HepG2 (cell line): Measurements from ENCODE around the gene WDR27. TPM values are rescaled to one million over a fixed set of nuclear protein-coding genes. Genes with fewer than 3 reads are reported as not detected.

Source experiments
- AKAP8 ChIP-seq: sonication (generic); formaldehyde crosslinking; IDR thresholded peaks from 2 replicates; pipeline ENCODE4 v1.5.1; 2020; ENCODE audit warnings: mild to moderate bottlenecking, missing genetic modification reagents
- ARID2 ChIP-seq: sonication (generic); formaldehyde crosslinking; IDR thresholded peaks from 2 replicates; pipeline ENCODE4 v1.8.1; 2022; ENCODE audit warnings: mild to moderate bottlenecking, missing genetic modification reagents, borderline replicate concordance
- CHD2 ChIP-seq: IDR thresholded peaks from 2 replicates; pipeline ENCODE4 v1.6.1; 2011; ENCODE audit warnings: low read depth, low read length, improper control_type of control experiment
- GFI1 ChIP-seq: sonication (generic); formaldehyde crosslinking; IDR thresholded peaks from 2 replicates; pipeline ENCODE4 v1.5.0; 2020; ENCODE audit warnings: missing genetic modification reagents, mild to moderate bottlenecking, borderline replicate concordance
- HHEX ChIP-seq: IDR thresholded peaks from 2 replicates; pipeline ENCODE4 v1.6.1; 2016; ENCODE audit warnings: control low read depth
- NFKB2 ChIP-seq: sonication (generic); formaldehyde crosslinking; IDR thresholded peaks from 2 replicates; pipeline ENCODE4 v1.4.0; 2020; ENCODE audit warnings: missing genetic modification reagents, borderline replicate concordance
- NKX3-1 ChIP-seq: sonication (generic); formaldehyde crosslinking; IDR thresholded peaks from 2 replicates; pipeline ENCODE4 v1.5.0; 2020; ENCODE audit warnings: missing genetic modification reagents
- RFX3 ChIP-seq: IDR thresholded peaks from 2 replicates; pipeline ENCODE4 v1.6.1; 2016; ENCODE audit warnings: missing biosample characterization, missing genetic modification reagents
- STAT5B ChIP-seq: sonication (generic); formaldehyde crosslinking; IDR thresholded peaks from 2 replicates; pipeline ENCODE4 v1.4.0; 2020; ENCODE audit warnings: missing genetic modification reagents
- ZNF263 ChIP-seq: sonication (generic); formaldehyde crosslinking; IDR thresholded peaks from 2 replicates; pipeline ENCODE4 v1.4.0; 2020; ENCODE audit warnings: missing genetic modification reagents
- ZNF296 ChIP-seq: sonication (generic); formaldehyde crosslinking; conservative IDR thresholded peaks from 2 replicates; pipeline ENCODE4 v1.5.0; 2020; ENCODE audit warnings: mild to moderate bottlenecking, missing genetic modification reagents
- ZNF446 ChIP-seq: sonication (generic); formaldehyde crosslinking; IDR thresholded peaks from 2 replicates; pipeline ENCODE4 v1.5.0; 2020; ENCODE audit warnings: mild to moderate bottlenecking, missing genetic modification reagents
- ZNF672 ChIP-seq: sonication (generic); formaldehyde crosslinking; IDR thresholded peaks from 2 replicates; pipeline ENCODE4 v1.8.1; 2022; ENCODE audit warnings: missing genetic modification reagents
- ZSCAN9 ChIP-seq: IDR thresholded peaks from 2 replicates; pipeline ENCODE4 v1.6.1; 2016; ENCODE audit warnings: borderline replicate concordance
- polyA plus RNA-seq, 8 experiments: library from polyadenylated mRNA; depleted of rRNA in 3 of 8; stranded (reverse) in 7 of 8; unstranded in 1 of 8; fragments of >200 nt; fragmentation: Illumina TruSeq in 4 of 8; extraction: Trizol in 4 of 8; gene quantifications; 2 replicates each; pipeline versions ENCODE4 v1.2.1 to v1.2.3, GENCODE V29; 2011 to 2016; ENCODE audit warnings: low read depth in 4 of 8, missing spikeins in 1 of 8, mixed read lengths in 1 of 8; ENCODE audit not compliant: insufficient read depth in 1 of 8
- total RNA-seq, 5 experiments: library from RNA; depleted of rRNA; stranded (reverse); fragments of >200 nt; fragmentation: Illumina TruSeq; extraction: Trizol; gene quantifications; 2 replicates each; pipeline ENCODE4 v1.2.3, GENCODE V29; 2016; ENCODE audit warnings: low read depth in 1 of 5
- TF ChIP-seq, protein P1 (sequence below): sonication (generic); formaldehyde crosslinking; IDR thresholded peaks from one replicate; pipeline ENCODE4 v1.5.1; 2020; ENCODE audit warnings: mild to moderate bottlenecking, missing genetic modification reagents; ENCODE audit errors: not compliant biosample characterization
- TF ChIP-seq, protein P2 (sequence below): sonication (generic); formaldehyde crosslinking; IDR thresholded peaks from 2 replicates; pipeline ENCODE4 v1.4.0; 2020; ENCODE audit warnings: mild to moderate bottlenecking, missing genetic modification reagents, borderline replicate concordance

The WDR27 gene
- total and polyA plus RNA-seq, 2 of the 13 experiments (the other 11 are each of a cell fraction or from before 2014, with no cell fraction given): 34.1 to 80.3 TPM

DNA sequence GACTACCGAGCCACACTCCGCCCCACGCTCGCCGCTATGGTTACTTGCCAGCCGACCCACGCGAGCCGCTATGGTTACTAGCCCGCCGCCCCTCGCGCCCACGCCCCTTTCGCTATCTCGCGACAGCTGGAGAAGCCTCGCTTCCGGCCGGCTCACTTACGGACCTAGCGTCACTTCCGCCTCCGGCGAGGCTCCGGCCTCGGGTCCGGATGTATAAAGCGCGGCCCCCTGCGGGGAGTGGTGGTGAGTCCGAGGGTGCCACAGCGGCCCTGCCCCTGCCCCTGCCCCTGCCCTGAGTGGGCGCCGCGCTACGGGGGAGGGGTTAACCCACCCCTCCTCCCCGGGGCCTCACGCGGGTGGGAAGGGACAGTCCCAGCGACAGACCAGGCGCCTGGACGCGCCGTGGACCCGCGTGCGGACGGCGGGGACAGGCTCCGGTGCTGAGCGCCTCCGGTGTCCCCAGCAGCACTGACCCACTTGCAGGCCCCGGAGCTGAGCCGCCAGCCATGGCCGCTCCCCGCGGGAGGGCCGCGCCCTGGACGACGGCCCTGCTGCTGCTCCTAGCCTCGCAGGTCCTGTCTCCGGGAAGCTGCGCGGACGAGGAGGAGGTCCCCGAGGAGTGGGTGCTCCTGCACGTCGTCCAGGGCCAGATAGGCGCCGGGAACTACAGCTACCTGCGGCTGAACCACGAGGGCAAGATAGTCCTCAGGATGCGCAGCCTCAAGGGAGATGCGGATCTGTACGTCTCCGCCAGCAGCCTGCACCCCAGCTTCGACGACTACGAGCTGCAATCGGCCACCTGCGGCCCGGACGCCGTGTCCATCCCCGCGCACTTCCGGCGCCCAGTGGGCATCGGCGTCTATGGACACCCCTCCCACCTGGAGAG is at the start of gene WDR27, which contains the start of gene C6orf120 (continued):
- TF ChIP-seq STAT5B (CRISPR knock-in tag) (peak; percentile 55; the same call in 1 of the 2 replicates), GFI1 (CRISPR knock-in tag) (0 out of 2 replicates have a peak, but pooled peaks have one; percentile 14), CHD2 (peak; percentile 100), RFX3 (CRISPR knock-in tag) (peak; percentile 71), NFKB2 (CRISPR knock-in tag) (peak; percentile 79; the same call in 1 of the 2 replicates), ZNF296 (CRISPR knock-in tag) (peak; percentile 43; the same call in 1 of the 2 replicates), ZNF446 (CRISPR knock-in tag) (0 out of 2 replicates have a peak, but pooled peaks have one; percentile 26), ZNF263 (CRISPR knock-in tag) (no peak; the same call in 1 of the 2 replicates), HHEX (CRISPR knock-in tag) (no peak), AKAP8 (peak; percentile 95), ZSCAN9 (CRISPR knock-in tag) (peak; percentile 63; the same call in 1 of the 2 replicates), NKX3-1 (peak; percentile 58; the same call in 1 of the 2 replicates), ZNF672 (CRISPR knock-in tag) (peak; percentile 95), ARID2 (CRISPR knock-in tag) (peak; percentile 93)
- TF ChIP-seq, protein P1, sequence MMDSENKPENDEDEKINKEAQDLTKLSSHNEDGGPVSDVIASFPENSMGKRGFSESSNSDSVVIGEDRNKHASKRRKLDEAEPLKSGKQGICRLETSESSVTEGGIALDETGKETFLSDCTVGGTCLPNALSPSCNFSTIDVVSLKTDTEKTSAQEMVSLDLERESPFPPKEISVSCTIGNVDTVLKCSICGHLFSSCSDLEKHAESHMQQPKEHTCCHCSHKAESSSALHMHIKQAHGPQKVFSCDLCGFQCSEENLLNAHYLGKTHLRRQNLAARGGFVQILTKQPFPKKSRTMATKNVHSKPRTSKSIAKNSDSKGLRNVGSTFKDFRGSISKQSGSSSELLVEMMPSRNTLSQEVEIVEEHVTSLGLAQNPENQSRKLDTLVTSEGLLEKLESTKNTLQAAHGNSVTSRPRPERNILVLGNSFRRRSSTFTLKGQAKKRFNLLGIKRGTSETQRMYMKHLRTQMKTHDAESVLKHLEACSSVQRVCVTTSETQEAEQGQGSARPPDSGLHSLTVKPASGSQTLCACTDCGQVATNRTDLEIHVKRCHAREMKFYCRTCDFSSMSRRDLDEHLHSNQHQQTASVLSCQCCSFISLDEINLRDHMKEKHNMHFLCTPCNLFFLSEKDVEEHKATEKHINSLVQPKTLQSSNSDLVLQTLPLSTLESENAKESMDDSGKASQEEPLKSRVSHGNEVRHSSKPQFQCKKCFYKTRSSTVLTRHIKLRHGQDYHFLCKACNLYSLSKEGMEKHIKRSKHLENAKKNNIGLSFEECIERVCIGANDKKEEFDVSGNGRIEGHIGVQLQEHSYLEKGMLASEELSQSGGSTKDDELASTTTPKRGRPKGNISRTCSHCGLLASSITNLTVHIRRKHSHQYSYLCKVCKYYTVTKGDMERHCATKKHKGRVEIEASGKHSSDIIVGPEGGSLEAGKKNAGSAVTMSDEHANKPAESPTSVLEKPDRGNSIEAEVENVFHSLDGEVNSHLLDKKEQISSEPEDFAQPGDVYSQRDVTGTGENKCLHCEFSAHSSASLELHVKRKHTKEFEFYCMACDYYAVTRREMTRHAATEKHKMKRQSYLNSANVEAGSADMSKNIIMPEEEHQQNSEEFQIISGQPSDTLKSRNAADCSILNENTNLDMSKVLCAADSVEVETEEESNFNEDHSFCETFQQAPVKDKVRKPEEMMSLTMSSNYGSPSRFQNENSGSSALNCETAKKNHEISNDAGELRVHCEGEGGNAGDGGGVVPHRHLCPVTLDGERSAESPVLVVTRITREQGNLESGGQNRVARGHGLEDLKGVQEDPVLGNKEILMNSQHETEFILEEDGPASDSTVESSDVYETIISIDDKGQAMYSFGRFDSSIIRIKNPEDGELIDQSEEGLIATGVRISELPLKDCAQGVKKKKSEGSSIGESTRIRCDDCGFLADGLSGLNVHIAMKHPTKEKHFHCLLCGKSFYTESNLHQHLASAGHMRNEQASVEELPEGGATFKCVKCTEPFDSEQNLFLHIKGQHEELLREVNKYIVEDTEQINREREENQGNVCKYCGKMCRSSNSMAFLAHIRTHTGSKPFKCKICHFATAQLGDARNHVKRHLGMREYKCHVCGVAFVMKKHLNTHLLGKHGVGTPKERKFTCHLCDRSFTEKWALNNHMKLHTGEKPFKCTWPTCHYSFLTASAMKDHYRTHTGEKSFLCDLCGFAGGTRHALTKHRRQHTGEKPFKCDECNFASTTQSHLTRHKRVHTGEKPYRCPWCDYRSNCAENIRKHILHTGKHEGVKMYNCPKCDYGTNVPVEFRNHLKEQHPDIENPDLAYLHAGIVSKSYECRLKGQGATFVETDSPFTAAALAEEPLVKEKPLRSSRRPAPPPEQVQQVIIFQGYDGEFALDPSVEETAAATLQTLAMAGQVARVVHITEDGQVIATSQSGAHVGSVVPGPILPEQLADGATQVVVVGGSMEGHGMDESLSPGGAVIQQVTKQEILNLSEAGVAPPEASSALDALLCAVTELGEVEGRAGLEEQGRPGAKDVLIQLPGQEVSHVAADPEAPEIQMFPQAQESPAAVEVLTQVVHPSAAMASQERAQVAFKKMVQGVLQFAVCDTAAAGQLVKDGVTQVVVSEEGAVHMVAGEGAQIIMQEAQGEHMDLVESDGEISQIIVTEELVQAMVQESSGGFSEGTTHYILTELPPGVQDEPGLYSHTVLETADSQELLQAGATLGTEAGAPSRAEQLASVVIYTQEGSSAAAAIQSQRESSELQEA (CRISPR knock-in tag): peak; percentile 94
- TF ChIP-seq, protein P2, sequence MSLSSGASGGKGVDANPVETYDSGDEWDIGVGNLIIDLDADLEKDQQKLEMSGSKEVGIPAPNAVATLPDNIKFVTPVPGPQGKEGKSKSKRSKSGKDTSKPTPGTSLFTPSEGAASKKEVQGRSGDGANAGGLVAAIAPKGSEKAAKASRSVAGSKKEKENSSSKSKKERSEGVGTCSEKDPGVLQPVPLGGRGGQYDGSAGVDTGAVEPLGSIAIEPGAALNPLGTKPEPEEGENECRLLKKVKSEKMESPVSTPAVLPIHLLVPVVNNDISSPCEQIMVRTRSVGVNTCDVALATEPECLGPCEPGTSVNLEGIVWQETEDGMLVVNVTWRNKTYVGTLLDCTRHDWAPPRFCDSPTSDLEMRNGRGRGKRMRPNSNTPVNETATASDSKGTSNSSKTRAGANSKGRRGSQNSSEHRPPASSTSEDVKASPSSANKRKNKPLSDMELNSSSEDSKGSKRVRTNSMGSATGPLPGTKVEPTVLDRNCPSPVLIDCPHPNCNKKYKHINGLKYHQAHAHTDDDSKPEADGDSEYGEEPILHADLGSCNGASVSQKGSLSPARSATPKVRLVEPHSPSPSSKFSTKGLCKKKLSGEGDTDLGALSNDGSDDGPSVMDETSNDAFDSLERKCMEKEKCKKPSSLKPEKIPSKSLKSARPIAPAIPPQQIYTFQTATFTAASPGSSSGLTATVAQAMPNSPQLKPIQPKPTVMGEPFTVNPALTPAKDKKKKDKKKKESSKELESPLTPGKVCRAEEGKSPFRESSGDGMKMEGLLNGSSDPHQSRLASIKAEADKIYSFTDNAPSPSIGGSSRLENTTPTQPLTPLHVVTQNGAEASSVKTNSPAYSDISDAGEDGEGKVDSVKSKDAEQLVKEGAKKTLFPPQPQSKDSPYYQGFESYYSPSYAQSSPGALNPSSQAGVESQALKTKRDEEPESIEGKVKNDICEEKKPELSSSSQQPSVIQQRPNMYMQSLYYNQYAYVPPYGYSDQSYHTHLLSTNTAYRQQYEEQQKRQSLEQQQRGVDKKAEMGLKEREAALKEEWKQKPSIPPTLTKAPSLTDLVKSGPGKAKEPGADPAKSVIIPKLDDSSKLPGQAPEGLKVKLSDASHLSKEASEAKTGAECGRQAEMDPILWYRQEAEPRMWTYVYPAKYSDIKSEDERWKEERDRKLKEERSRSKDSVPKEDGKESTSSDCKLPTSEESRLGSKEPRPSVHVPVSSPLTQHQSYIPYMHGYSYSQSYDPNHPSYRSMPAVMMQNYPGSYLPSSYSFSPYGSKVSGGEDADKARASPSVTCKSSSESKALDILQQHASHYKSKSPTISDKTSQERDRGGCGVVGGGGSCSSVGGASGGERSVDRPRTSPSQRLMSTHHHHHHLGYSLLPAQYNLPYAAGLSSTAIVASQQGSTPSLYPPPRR (CRISPR knock-in tag): peak; percentile 77
